Stimulated activated CD8-positive, alpha-beta memory T cell treated with anti-CD3 and anti-CD28 coated beads, Interleukin-4, amount 100 ng/mL, for 24 hours (primary cell): ENCODE data around the gene RNF115.
"Not testable (repeated sequence)": the region's sequence is repeated elsewhere in the genome, so short reads cannot be mapped to it uniquely, and the experiment has no call there.

Experiments used
- DNase-seq: peaks from one replicate; pipeline ENCODE4 v3.0.0-alpha.2; 2020; ENCODE audit warnings: low read depth

The RNF115 gene

GRCh38 chr1:145777357-145778145, 46.3 kb downstream of the RNF115 start:
- DNase-seq, result no peak

- no peak for DNase-seq
Measured at GRCh38 chr1:145773423-145773822, 50.5 kb downstream of the RNF115 start.

GRCh38 chr1:145771056-145771455, 52.8 kb downstream of the RNF115 start:
- DNase-seq, result no peak

GRCh38 chr1:145768004-145768403, 55.9 kb downstream of the RNF115 start:
- not testable (repeated sequence) for DNase-seq

- DNase-seq, result not testable (repeated sequence)
Measured at GRCh38 chr1:145766926-145767325, 57.0 kb downstream of the RNF115 start.

GRCh38 chr1:145765585-145766360, 58.1 kb downstream of the RNF115 start:
- DNase-seq, result not testable (repeated sequence)

- DNase-seq, result not testable (repeated sequence)
Measured at GRCh38 chr1:145765127-145765526, 58.8 kb downstream of the RNF115 start.

- not testable (repeated sequence) for DNase-seq
Measured at GRCh38 chr1:145764231-145764940, 59.5 kb downstream of the RNF115 start.

GRCh38 chr1:145762001-145762400, 61.9 kb downstream of the RNF115 start:
- DNase-seq, result not testable (repeated sequence)

GRCh38 chr1:145761498-145761897, 62.4 kb downstream of the RNF115 start:
- DNase-seq, result not testable (repeated sequence)

- DNase-seq, result not testable (repeated sequence)
Measured at GRCh38 chr1:145760395-145760949, 63.4 kb downstream of the RNF115 start.

GRCh38 chr1:145759721-145760120, 64.2 kb downstream of the RNF115 start:
- DNase-seq, result no peak

- DNase-seq, result no peak
Measured at GRCh38 chr1:145758575-145758974, 65.3 kb downstream of the RNF115 start.

- no peak for DNase-seq
Measured at GRCh38 chr1:145758116-145758515, 65.8 kb downstream of the RNF115 start.

GRCh38 chr1:145757420-145757819, 66.5 kb downstream of the RNF115 start:
- DNase-seq, result no peak

GRCh38 chr1:145751491-145752037, 72.3 kb downstream of the RNF115 start:
- DNase-seq, result no peak

- DNase-seq, result no peak
Measured at GRCh38 chr1:145750426-145750825, 73.5 kb downstream of the RNF115 start.

GRCh38 chr1:145747398-145748247, 76.3 kb downstream of the RNF115 start:
- no peak for DNase-seq

GRCh38 chr1:145740269-145740668, 83.6 kb downstream of the RNF115 start:
- DNase-seq, result no peak

GRCh38 chr1:145736191-145736590, 87.7 kb downstream of the RNF115 start:
- DNase-seq, result no peak

GRCh38 chr1:145730900-145731299, 93.0 kb downstream of the RNF115 start:
- DNase-seq, result no peak
